ENCODE measurements around the gene TM9SF4. TPM values are rescaled to one million over a fixed set of nuclear protein-coding genes. Genes with fewer than 3 reads are reported as not detected.

Gene TM9SF4
- total RNA-seq, result 29.2 and 34.2 TPM in 2 replicates

GRCh38 chr20:32109392-32110172 is at the start of gene TM9SF4:
Gene TM9SF4 (plus strand): TSS chr20:32109714. CDS start chr20:32109741, 27 bp downstream.

DNA sequence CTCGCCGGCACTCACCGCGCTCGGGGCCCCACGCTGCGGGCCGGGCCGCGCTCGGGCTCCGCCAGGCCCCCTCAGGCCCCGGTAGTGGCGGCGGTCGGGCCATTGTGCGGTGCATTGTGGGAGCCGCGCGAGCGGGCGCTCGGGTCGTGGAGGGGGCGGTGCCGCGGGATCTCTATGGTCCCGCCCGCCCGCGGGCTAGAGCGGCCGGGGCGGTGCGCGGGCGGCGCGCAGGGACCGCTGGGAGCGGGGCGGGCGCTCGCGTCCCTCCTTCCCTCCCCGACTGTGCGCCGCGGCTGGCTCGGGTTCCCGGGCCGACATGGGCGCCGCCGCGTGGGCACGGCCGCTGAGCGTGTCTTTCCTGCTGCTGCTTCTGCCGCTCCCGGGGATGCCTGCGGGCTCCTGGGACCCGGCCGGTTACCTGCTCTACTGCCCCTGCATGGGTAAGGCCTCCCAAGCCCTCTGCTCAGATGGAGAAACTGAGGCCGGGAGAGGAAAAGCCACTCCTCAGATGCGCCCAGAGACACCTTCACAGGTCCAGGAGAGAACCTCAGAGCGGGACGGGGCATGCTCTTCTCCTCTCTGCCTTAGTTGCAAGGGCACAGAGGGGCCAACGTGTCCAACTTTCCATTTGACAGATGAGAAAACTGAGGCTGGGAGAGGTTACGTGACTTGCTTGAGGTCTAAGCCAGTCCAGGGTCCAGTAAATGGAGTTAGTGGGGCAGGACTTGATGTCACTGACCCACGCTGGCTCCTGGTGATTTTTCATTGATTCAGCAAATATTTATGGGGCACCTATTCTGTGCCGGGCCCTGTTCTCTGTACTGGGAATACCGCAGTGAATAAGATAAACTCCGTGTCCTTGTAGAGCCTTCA is 98.3 kb downstream of the TM9SF4 start, which contains the start of the genes PLAGL2 and POFUT1:
TSS of gene PLAGL2 (minus strand) at position 118 of the 873 bp plus-strand sequence. CDS start 5,565 bp downstream, outside the sequence.
TSS of gene POFUT1 (plus strand) at position 255 of the 873 bp plus-strand sequence. CDS start at position 317, 62 bp downstream.

Other genes starting within 250 kb of the TM9SF4 start
- gene DUSP15, start 239.2 kb upstream of the TM9SF4 start, total RNA-seq, result not detected in 2 replicates
- gene TTLL9, start 239.1 kb upstream of the TM9SF4 start, total RNA-seq, result not detected in 2 replicates
- gene PDRG1, start 157.7 kb upstream of the TM9SF4 start, total RNA-seq, result 4.3 and 4.8 TPM in 2 replicates
- under 0.01 TPM in 1 of 2 replicates, not detected in the other for gene XKR7, start 141.6 kb upstream of the TM9SF4 start, total RNA-seq
- gene CCM2L, start 99.3 kb upstream of the TM9SF4 start, total RNA-seq, result under 0.01 TPM in 1 of 2 replicates, not detected in the other
- not detected in 2 replicates for gene HCK, start 57.5 kb upstream of the TM9SF4 start, total RNA-seq
- gene PLAGL2, start 98.0 kb downstream of the TM9SF4 start, total RNA-seq, result 2.9 and 3.2 TPM in 2 replicates
- gene POFUT1, start 98.2 kb downstream of the TM9SF4 start, total RNA-seq, result 30.8 and 48.0 TPM in 2 replicates
- 13.9 and 14.0 TPM in 2 replicates for gene KIF3B, start 167.9 kb downstream of the TM9SF4 start, total RNA-seq
- gene ASXL1, start 248.6 kb downstream of the TM9SF4 start, total RNA-seq, result 18.8 and 20.5 TPM in 2 replicates

All from tracheal epithelial cell (primary cell).